WTC11 (cell line): ENCODE data around the gene OGG1. TPM values are rescaled to one million over a fixed set of nuclear protein-coding genes. Genes with fewer than 3 reads are reported as not detected.

Experiments used
- ETV6 ChIP-seq: sonication (generic); formaldehyde crosslinking; IDR thresholded peaks from 2 replicates; pipeline ENCODE4 v1.8.1; 2022; ENCODE audit warnings: mild to moderate bottlenecking, missing genetic modification reagents
- FOXJ3 ChIP-seq: sonication (generic); formaldehyde crosslinking; IDR thresholded peaks from 2 replicates; pipeline ENCODE4 v1.9.0; 2021; ENCODE audit warnings: missing genetic modification reagents, mild to moderate bottlenecking, borderline replicate concordance
- FOXK1 ChIP-seq: sonication (generic); formaldehyde crosslinking; IDR thresholded peaks from 2 replicates; pipeline ENCODE4 v1.8.0; 2022; ENCODE audit warnings: mild to moderate bottlenecking, moderate library complexity, missing genetic modification reagents
- GABPB1 ChIP-seq: sonication (generic); formaldehyde crosslinking; IDR thresholded peaks from 2 replicates; pipeline ENCODE4 v1.8.1; 2023; ENCODE audit warnings: mild to moderate bottlenecking, missing genetic modification reagents
- GRHL2 ChIP-seq: fragments of 250-450 bp; sonication (Bioruptor Pico); IDR thresholded peaks from 2 replicates; pipeline ENCODE4 v1.8.0; 2022; ENCODE audit warnings: mild to moderate bottlenecking, moderate library complexity; ENCODE audit not compliant: insufficient replicate concordance, severe bottlenecking
- GTF2I ChIP-seq: fragments of 250-450 bp; sonication (Bioruptor Pico); conservative IDR thresholded peaks from 2 replicates; pipeline ENCODE4 v1.4.0; 2021; ENCODE audit warnings: mild to moderate bottlenecking
- JUN ChIP-seq: sonication (generic); formaldehyde crosslinking; IDR thresholded peaks from 2 replicates; pipeline ENCODE4 v1.8.0; 2023; ENCODE audit warnings: mild to moderate bottlenecking, missing genetic modification reagents
- KAT7 ChIP-seq: sonication (generic); formaldehyde crosslinking; IDR thresholded peaks from 2 replicates; pipeline ENCODE4 v1.8.1; 2023; ENCODE audit warnings: missing genetic modification reagents, mild to moderate bottlenecking, borderline replicate concordance
- NFATC4 ChIP-seq: fragments of 250-450 bp; sonication (Bioruptor Pico); IDR thresholded peaks from 2 replicates; pipeline ENCODE4 v1.9.0; 2021; ENCODE audit warnings: mild to moderate bottlenecking
- OVOL2 ChIP-seq: fragments of 250-450 bp; sonication (Bioruptor Pico); IDR thresholded peaks from 2 replicates; pipeline ENCODE4 v1.9.0; 2021; ENCODE audit warnings: mild to moderate bottlenecking, borderline replicate concordance
- RORB ChIP-seq: fragments of 250-450 bp; sonication (Bioruptor Pico); IDR thresholded peaks from 2 replicates; pipeline ENCODE4 v1.9.0; 2021; ENCODE audit warnings: mild to moderate bottlenecking
- SMAD4 ChIP-seq: sonication (generic); formaldehyde crosslinking; IDR thresholded peaks from 2 replicates; pipeline ENCODE4 v1.8.0; 2022; ENCODE audit warnings: mild to moderate bottlenecking, missing genetic modification reagents
- SP1 ChIP-seq: sonication (generic); formaldehyde crosslinking; conservative IDR thresholded peaks from 2 replicates; pipeline ENCODE4 v1.8.1; 2022; ENCODE audit warnings: missing genetic modification reagents
- TEAD4 ChIP-seq: sonication (generic); formaldehyde crosslinking; IDR thresholded peaks from 2 replicates; pipeline ENCODE4 v1.8.0; 2022; ENCODE audit warnings: mild to moderate bottlenecking, missing genetic modification reagents
- ZNF232 ChIP-seq: sonication (generic); formaldehyde crosslinking; IDR thresholded peaks from 2 replicates; pipeline ENCODE4 v1.8.0; 2022; ENCODE audit warnings: mild to moderate bottlenecking, missing genetic modification reagents
- ZNF317 ChIP-seq: sonication (generic); formaldehyde crosslinking; IDR thresholded peaks from 2 replicates; pipeline ENCODE4 v1.8.1; 2023; ENCODE audit warnings: low read depth, mild to moderate bottlenecking, moderate library complexity, missing genetic modification reagents, borderline replicate concordance
- ZNF396 ChIP-seq: fragments of 250-450 bp; sonication (Bioruptor Pico); IDR thresholded peaks from 2 replicates; pipeline ENCODE4 v1.8.0; 2021; ENCODE audit warnings: mild to moderate bottlenecking, moderate library complexity, borderline replicate concordance
- total RNA-seq: library from RNA; stranded (reverse); gene quantifications from 3 replicates; pipeline ENCODE4 v1.2.3, GENCODE V29; 2021
- TF ChIP-seq, protein P1 (sequence below): sonication (generic); formaldehyde crosslinking; IDR thresholded peaks from 2 replicates; pipeline ENCODE4 v1.8.1; 2023; ENCODE audit warnings: mild to moderate bottlenecking, missing genetic modification reagents, moderate library complexity
- TF ChIP-seq, protein P2 (sequence below): sonication (generic); formaldehyde crosslinking; IDR thresholded peaks from 2 replicates; pipeline ENCODE4 v1.8.1; 2023; ENCODE audit warnings: mild to moderate bottlenecking, missing genetic modification reagents, borderline replicate concordance
- TF ChIP-seq, protein P3 (sequence below): sonication (generic); formaldehyde crosslinking; IDR thresholded peaks from 2 replicates; pipeline ENCODE4 v1.8.1; 2023; ENCODE audit warnings: mild to moderate bottlenecking, missing genetic modification reagents
- TF ChIP-seq, protein P4 (sequence below): sonication (generic); formaldehyde crosslinking; IDR thresholded peaks from 2 replicates; pipeline ENCODE4 v1.8.1; 2022; ENCODE audit warnings: missing genetic modification reagents, borderline replicate concordance
- TF ChIP-seq, protein P5 (sequence below): sonication (generic); formaldehyde crosslinking; IDR thresholded peaks from 2 replicates; pipeline ENCODE4 v1.8.1; 2022; ENCODE audit warnings: mild to moderate bottlenecking, moderate library complexity, missing genetic modification reagents
- TF ChIP-seq, protein P6 (sequence below): sonication (generic); formaldehyde crosslinking; IDR thresholded peaks from 2 replicates; pipeline ENCODE4 v1.8.0; 2023; ENCODE audit warnings: missing genetic modification reagents, mild to moderate bottlenecking, borderline replicate concordance

The OGG1 gene
- total RNA-seq, 1 experiment from 2014 or later, result 27.3 TPM

DNA sequence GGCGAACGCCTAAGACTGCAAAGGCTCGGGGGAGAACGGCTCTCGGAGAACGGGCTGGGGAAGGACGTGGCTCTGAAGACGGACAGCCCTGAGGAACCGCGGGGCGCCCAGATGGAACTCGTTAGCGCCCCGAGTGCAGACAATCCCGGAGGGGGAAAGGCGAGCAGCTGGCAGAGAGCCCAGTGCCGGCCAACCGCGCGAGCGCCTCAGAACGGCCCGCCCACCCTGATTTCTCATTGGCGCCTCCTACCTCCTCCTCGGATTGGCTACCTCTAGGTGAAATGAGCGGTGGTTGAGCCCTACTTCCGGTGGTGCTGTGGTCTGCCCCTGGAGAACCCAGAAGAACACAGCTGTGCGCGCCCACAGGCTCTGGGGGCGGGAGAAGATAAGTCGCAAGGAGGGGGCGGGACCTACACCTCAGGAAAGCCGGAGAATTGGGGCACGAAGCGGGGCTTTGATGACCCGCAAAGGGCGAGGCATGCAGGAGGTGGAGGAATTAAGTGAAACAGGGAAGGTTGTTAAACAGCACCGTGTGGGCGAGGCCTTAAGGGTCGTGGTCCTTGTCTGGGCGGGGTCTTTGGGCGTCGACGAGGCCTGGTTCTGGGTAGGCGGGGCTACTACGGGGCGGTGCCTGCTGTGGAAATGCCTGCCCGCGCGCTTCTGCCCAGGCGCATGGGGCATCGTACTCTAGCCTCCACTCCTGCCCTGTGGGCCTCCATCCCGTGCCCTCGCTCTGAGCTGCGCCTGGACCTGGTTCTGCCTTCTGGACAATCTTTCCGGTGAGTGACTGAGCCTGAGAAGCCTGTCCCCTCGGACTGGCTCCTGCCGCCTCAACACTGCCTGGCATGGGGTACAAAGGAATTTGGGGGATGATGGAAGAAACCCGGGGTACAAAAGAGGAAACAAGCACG lies at the start of gene OGG1 (continued):
- no peak for TF ChIP-seq RORB (CRISPR knock-in tag)
- no peak for TF ChIP-seq NFATC4 (CRISPR knock-in tag)
- no peak for TF ChIP-seq OVOL2
- TF ChIP-seq ETV6, result peak; percentile 90
- no peak for TF ChIP-seq ZNF396 (CRISPR knock-in tag)
- TF ChIP-seq GABPB1 (CRISPR knock-in tag), result peak; percentile 42; the same call in 1 of the 2 replicates
- TF ChIP-seq, protein P1, sequence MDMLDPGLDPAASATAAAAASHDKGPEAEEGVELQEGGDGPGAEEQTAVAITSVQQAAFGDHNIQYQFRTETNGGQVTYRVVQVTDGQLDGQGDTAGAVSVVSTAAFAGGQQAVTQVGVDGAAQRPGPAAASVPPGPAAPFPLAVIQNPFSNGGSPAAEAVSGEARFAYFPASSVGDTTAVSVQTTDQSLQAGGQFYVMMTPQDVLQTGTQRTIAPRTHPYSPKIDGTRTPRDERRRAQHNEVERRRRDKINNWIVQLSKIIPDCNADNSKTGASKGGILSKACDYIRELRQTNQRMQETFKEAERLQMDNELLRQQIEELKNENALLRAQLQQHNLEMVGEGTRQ (CRISPR knock-in tag), result no peak
- TF ChIP-seq, protein P2, sequence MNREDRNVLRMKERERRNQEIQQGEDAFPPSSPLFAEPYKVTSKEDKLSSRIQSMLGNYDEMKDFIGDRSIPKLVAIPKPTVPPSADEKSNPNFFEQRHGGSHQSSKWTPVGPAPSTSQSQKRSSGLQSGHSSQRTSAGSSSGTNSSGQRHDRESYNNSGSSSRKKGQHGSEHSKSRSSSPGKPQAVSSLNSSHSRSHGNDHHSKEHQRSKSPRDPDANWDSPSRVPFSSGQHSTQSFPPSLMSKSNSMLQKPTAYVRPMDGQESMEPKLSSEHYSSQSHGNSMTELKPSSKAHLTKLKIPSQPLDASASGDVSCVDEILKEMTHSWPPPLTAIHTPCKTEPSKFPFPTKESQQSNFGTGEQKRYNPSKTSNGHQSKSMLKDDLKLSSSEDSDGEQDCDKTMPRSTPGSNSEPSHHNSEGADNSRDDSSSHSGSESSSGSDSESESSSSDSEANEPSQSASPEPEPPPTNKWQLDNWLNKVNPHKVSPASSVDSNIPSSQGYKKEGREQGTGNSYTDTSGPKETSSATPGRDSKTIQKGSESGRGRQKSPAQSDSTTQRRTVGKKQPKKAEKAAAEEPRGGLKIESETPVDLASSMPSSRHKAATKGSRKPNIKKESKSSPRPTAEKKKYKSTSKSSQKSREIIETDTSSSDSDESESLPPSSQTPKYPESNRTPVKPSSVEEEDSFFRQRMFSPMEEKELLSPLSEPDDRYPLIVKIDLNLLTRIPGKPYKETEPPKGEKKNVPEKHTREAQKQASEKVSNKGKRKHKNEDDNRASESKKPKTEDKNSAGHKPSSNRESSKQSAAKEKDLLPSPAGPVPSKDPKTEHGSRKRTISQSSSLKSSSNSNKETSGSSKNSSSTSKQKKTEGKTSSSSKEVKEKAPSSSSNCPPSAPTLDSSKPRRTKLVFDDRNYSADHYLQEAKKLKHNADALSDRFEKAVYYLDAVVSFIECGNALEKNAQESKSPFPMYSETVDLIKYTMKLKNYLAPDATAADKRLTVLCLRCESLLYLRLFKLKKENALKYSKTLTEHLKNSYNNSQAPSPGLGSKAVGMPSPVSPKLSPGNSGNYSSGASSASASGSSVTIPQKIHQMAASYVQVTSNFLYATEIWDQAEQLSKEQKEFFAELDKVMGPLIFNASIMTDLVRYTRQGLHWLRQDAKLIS (CRISPR knock-in tag), result no peak
- TF ChIP-seq JUN (CRISPR knock-in tag), result no peak
- no peak for TF ChIP-seq SMAD4 (CRISPR knock-in tag)
- TF ChIP-seq ZNF317 (CRISPR knock-in tag), result no peak
- TF ChIP-seq GRHL2 (CRISPR knock-in tag), result no peak
- TF ChIP-seq, protein P3, sequence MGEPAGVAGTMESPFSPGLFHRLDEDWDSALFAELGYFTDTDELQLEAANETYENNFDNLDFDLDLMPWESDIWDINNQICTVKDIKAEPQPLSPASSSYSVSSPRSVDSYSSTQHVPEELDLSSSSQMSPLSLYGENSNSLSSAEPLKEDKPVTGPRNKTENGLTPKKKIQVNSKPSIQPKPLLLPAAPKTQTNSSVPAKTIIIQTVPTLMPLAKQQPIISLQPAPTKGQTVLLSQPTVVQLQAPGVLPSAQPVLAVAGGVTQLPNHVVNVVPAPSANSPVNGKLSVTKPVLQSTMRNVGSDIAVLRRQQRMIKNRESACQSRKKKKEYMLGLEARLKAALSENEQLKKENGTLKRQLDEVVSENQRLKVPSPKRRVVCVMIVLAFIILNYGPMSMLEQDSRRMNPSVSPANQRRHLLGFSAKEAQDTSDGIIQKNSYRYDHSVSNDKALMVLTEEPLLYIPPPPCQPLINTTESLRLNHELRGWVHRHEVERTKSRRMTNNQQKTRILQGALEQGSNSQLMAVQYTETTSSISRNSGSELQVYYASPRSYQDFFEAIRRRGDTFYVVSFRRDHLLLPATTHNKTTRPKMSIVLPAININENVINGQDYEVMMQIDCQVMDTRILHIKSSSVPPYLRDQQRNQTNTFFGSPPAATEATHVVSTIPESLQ, result no peak
- TF ChIP-seq SP1, result peak; percentile 84
- TF ChIP-seq GTF2I (CRISPR knock-in tag), result no peak
- TF ChIP-seq ZNF232 (CRISPR knock-in tag), result no peak
- no peak for TF ChIP-seq KAT7
- TF ChIP-seq TEAD4 (CRISPR knock-in tag), result no peak
- TF ChIP-seq FOXK1 (CRISPR knock-in tag), result peak; percentile 73
- TF ChIP-seq, protein P4, sequence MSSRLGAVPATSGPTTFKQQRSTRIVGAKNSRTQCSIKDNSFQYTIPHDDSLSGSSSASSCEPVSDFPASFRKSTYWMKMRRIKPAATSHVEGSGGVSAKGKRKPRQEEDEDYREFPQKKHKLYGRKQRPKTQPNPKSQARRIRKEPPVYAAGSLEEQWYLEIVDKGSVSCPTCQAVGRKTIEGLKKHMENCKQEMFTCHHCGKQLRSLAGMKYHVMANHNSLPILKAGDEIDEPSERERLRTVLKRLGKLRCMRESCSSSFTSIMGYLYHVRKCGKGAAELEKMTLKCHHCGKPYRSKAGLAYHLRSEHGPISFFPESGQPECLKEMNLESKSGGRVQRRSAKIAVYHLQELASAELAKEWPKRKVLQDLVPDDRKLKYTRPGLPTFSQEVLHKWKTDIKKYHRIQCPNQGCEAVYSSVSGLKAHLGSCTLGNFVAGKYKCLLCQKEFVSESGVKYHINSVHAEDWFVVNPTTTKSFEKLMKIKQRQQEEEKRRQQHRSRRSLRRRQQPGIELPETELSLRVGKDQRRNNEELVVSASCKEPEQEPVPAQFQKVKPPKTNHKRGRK (CRISPR knock-in tag), result no peak
- TF ChIP-seq, protein P5, sequence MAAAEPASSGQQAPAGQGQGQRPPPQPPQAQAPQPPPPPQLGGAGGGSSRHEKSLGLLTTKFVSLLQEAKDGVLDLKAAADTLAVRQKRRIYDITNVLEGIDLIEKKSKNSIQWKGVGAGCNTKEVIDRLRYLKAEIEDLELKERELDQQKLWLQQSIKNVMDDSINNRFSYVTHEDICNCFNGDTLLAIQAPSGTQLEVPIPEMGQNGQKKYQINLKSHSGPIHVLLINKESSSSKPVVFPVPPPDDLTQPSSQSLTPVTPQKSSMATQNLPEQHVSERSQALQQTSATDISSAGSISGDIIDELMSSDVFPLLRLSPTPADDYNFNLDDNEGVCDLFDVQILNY, result 0 out of 2 replicates have a peak, but pooled peaks have one; percentile 22
- TF ChIP-seq, protein P6, sequence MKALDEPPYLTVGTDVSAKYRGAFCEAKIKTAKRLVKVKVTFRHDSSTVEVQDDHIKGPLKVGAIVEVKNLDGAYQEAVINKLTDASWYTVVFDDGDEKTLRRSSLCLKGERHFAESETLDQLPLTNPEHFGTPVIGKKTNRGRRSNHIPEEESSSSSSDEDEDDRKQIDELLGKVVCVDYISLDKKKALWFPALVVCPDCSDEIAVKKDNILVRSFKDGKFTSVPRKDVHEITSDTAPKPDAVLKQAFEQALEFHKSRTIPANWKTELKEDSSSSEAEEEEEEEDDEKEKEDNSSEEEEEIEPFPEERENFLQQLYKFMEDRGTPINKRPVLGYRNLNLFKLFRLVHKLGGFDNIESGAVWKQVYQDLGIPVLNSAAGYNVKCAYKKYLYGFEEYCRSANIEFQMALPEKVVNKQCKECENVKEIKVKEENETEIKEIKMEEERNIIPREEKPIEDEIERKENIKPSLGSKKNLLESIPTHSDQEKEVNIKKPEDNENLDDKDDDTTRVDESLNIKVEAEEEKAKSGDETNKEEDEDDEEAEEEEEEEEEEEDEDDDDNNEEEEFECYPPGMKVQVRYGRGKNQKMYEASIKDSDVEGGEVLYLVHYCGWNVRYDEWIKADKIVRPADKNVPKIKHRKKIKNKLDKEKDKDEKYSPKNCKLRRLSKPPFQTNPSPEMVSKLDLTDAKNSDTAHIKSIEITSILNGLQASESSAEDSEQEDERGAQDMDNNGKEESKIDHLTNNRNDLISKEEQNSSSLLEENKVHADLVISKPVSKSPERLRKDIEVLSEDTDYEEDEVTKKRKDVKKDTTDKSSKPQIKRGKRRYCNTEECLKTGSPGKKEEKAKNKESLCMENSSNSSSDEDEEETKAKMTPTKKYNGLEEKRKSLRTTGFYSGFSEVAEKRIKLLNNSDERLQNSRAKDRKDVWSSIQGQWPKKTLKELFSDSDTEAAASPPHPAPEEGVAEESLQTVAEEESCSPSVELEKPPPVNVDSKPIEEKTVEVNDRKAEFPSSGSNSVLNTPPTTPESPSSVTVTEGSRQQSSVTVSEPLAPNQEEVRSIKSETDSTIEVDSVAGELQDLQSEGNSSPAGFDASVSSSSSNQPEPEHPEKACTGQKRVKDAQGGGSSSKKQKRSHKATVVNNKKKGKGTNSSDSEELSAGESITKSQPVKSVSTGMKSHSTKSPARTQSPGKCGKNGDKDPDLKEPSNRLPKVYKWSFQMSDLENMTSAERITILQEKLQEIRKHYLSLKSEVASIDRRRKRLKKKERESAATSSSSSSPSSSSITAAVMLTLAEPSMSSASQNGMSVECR (CRISPR knock-in tag), result no peak; the same call in 1 of the 2 replicates
- TF ChIP-seq FOXJ3 (CRISPR knock-in tag), result no peak
